Right lobe of liver (tissue), 6 donors: ENCODE data around the gene SSBP3. TPM values are rescaled to one million over a fixed set of nuclear protein-coding genes. Genes with fewer than 3 reads are reported as not detected.
A peak's percentile ranks its signal among the peaks of the same experiment; 100 is the strongest.

Experiments
- ATAC-seq, 4 donors: fragments of 200-7000 bp; cut with Tn5 transposase; one replicate each; pipeline ENCODE4 v1.9.1; 2020; ENCODE audit warnings: mild to moderate bottlenecking in 4 of 4, moderate library complexity in 4 of 4
- DNase-seq, 3 donors: peaks; one replicate each; pipeline ENCODE4 v3.0.0-alpha.2; 2020
- H3K27ac ChIP-seq, 3 donors: fragments of 200-600 bp; one replicate each; pipeline ENCODE4 v1.8.0; 2022
- H3K27me3 ChIP-seq, 2 donors: fragments of 200-600 bp; one replicate each; pipeline ENCODE4 v1.8.0; 2022
- H3K36me3 ChIP-seq, 4 donors: fragments of 200-600 bp; sonication (generic) in 1 of 4; one replicate each; pipeline versions ENCODE4 v1.5.1 to v1.8.0; 2017 to 2022; ENCODE audit warnings: control low read depth in 1 of 4
- H3K4me1 ChIP-seq, 4 donors: fragments of 200-600 bp; sonication (generic) in 1 of 4; one replicate each; pipeline versions ENCODE4 v1.5.1 to v1.8.0; 2017 to 2022; ENCODE audit warnings: control low read depth in 1 of 4
- H3K4me3 ChIP-seq, 3 donors: fragments of 200-600 bp; one replicate each; pipeline ENCODE4 v1.8.0; 2022
- H3K9me3 ChIP-seq, 4 donors: fragments of 200-600 bp; sonication (generic) in 1 of 4; one replicate each; pipeline versions ENCODE4 v1.5.1 to v1.8.0; 2017 to 2022; ENCODE audit warnings: control low read depth in 1 of 4
- POLR2A ChIP-seq: fragments of 450-650 bp; IDR thresholded peaks from one replicate; pipeline ENCODE4 v1.6.1; 2017; ENCODE audit warnings: antibody characterized with exemption, mild to moderate bottlenecking
- WGBS: methylation state at CpG from one replicate; pipeline ENCODE4 v1.1.6; 2018; ENCODE audit warnings: low coverage, low lambda C conversion rate; ENCODE audit not compliant: insufficient coverage; ENCODE audit errors: missing lambda C conversion rate; 5-methylcytosine and 5-hydroxymethylcytosine counted together
- intact Hi-C, 2 donors: fragments of 100-400 bp; cut with DNase I; formaldehyde crosslinking; loops; one replicate each; pipeline versions ENCODE4 v1.11.2 to v1.14.1; 2022
- total RNA-seq, 6 experiments: library from RNA; depleted of rRNA in 2 of 6; stranded (reverse); fragments of >200 nt in 2 of 6; fragmentation: NEBNext Ultra II Directional in 3 of 6; extraction: Animal tissue kit (Norgen Biotek cat#: 25700) in 3 of 6; gene quantifications; one replicate each; pipeline versions ENCODE4 v1.1.0 to v1.2.4, GENCODE V29; 2016 to 2023
- TF ChIP-seq, protein P1 (sequence below), 4 donors: fragments of 200-600 bp in 3 of 4; fragments of 450-650 bp in 1 of 4; IDR thresholded peaks; one replicate each; pipeline versions ENCODE4 v1.5.1 to v1.8.0; 2016 to 2022; ENCODE audit warnings: antibody characterized with exemption in 4 of 4, mild to moderate bottlenecking in 2 of 4
- donor health status: DM: no; HTN: yes; CAD: no.
- donor health status: DM: no; HTN: no; CAD: no.
- donor health status: DM: no; HTN: no; CAD: no.
- donor health status: DM: no; HTN: yes; CAD: no.
- donor health status: DM: no; HTN: yes; CAD: no.

The SSBP3 gene
- total RNA-seq, 6 experiments from 2014 or later: 19.4 to 34.1 (median 24.4) TPM

DNA sequence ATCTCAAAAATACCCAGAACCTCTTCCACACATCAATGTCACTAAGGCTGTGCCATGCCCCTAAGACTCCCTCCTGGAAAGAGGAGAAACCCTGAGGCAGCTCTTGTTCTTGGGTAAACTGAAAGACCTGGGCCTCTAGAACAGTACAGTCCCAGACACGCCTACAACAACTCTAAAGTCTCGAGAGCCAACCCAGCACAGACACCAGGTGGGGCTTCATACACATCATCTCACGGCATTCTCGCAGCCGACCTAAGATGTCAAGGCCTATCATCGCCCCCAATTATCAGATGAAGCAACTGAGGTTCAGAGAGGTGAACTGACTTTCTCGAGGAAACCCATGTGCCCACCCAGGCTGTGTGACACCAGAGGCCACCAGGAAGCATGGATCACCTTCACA is 135.7 kb downstream of the SSBP3 start:
- no peak for DNase-seq
- Histone ChIP-seq H3K9me3 (no peaks in the 10 kb centered on the region), H3K27ac (peak overlapping the region in 1 of 3 donors; percentile 31), H3K4me3 (no peak overlapping the region), H3K27me3 (no peaks in the 10 kb centered on the region), H3K4me1 (peaks cover 0 to 43% (median 21%) of the 10 kb centered on the region in 4 donors), H3K36me3 (no peaks in the 10 kb centered on the region)
- WGBS: no CpG with 5 or more reads among the region's 7 CpGs
- ATAC-seq: no peak
- intact Hi-C loops: loop anchor here in 1 of 2 donors (5.0 kb wide), 1 partner anchor 137 kb away; the partner anchor contains the start of gene SSBP3
- TF ChIP-seq, protein P1, sequence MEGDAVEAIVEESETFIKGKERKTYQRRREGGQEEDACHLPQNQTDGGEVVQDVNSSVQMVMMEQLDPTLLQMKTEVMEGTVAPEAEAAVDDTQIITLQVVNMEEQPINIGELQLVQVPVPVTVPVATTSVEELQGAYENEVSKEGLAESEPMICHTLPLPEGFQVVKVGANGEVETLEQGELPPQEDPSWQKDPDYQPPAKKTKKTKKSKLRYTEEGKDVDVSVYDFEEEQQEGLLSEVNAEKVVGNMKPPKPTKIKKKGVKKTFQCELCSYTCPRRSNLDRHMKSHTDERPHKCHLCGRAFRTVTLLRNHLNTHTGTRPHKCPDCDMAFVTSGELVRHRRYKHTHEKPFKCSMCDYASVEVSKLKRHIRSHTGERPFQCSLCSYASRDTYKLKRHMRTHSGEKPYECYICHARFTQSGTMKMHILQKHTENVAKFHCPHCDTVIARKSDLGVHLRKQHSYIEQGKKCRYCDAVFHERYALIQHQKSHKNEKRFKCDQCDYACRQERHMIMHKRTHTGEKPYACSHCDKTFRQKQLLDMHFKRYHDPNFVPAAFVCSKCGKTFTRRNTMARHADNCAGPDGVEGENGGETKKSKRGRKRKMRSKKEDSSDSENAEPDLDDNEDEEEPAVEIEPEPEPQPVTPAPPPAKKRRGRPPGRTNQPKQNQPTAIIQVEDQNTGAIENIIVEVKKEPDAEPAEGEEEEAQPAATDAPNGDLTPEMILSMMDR (IDR thresholded peaks at IDR 0.05): no peak
- no peak for TF ChIP-seq POLR2A

DNA sequence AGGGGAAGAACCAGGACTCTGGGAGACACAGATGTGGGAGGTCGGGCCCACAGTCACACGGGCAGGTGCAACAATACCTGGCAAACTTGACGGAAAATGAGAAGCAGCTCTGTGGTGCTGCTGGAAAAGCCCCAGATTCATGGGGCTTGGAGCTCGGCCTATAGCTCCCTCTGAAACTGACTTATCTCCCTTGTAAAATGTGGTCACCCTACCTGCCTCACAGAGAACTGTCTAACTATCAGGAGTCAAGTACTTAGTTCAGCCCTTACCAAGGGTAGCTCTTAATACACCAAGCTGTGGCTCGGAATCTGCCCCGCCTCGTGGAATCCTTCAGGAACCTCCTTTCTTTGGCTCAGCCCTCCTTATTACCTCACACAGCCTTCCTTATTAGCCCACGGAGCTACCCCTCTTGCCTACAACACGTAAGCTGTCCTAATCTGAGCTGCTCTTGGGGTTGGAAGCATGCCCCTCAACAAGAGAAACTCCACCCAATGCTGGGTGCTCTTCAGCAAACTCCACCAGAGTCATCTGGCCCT is 137.4 kb downstream of the SSBP3 start:
- intact Hi-C loops: no loop called here
- H3K27me3 ChIP-seq: no peaks in the 10 kb centered on the region
- no peak overlapping the region for H3K4me3 ChIP-seq
- no peak for DNase-seq
- no peak overlapping the region for H3K27ac ChIP-seq
- H3K4me1 ChIP-seq: peaks cover 0 to 26% (median 13%) of the 10 kb centered on the region in 4 donors
- no peak for ATAC-seq
- no peaks in the 10 kb centered on the region for H3K9me3 ChIP-seq
- H3K36me3 ChIP-seq: no peaks in the 10 kb centered on the region
- 81% methylated on average over 7 of the region's 9 CpGs for WGBS
- no peak for TF ChIP-seq POLR2A
- TF ChIP-seq, protein P1 (IDR thresholded peaks at IDR 0.05): no peak

DNA sequence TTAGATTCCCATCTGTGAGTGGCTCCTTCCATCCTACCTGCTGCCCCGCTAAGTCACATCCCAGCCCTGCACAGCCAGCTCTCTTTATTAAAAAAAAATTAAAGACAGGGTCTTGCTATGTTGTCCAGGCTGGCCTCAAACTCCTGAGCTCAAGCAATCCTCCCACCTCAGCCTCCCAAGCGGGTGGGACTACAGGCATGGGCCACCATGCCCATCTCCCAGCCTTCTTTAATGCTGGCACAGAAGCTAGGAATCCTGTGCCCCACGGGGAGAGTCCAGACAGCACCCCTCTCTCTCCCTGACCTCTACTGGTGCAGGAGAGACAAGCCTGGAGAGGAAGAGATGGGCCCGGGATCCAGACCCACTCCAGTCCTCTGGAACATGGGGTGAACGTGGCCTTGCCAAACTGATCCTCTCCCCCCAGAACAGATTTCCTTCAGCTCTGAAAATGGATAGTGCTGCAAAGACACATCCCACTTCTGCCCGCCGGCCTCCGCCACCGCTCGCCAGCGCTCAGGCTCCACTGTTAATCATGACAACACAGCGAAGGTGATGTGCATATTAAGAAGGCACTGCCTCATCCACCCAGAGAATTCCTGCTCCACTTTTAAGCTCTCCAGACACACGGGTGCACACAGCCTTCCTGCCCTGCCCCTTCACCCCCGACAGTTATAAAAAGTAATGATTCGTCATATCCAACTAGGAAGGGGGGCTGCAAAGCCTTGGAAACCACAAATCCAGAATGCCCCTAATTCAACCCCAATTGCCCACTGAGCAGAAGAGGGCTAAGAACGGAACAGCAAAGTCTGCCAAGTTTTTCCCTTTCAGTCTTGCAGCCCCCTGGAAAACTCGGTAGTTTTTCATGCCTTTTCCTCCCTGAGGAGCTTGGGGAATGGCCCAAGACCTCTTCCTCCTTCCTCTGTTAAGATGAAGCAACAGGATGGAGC is 138.1 kb downstream of the SSBP3 start:
- TF ChIP-seq, protein P1 (IDR thresholded peaks at IDR 0.05): no peak
- no peak for TF ChIP-seq POLR2A
- Histone ChIP-seq H3K36me3 (no peaks in the 10 kb centered on the region), H3K9me3 (no peaks in the 10 kb centered on the region), H3K4me3 (no peak overlapping the region), H3K4me1 (peaks cover 0 to 23% (median 11%) of the 10 kb centered on the region in 4 donors), H3K27me3 (no peaks in the 10 kb centered on the region), H3K27ac (no peak overlapping the region)
- DNase-seq: no peak
- 75% methylated on average over 9 of the region's 17 CpGs for WGBS
- no peak for ATAC-seq
- intact Hi-C loops: no loop called here

DNA sequence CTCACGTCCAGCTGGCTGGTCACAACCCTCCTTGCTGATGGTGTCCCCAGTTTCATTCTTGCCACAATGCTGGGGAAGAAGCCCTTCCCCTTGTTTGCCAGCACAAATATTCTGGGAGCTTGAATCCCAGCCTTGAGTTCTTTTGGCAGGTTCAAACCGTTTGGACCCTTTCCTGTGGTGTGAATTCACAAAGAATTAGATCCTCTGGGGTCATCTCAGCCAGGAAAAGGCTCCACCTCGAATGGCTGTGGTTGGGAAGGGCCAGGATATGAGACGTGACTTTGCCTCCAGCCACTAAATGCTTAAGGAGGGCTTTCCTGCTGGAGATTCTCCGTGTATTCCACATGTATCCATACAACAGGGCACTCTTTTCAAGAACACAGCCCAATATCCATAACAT is 139.3 kb downstream of the SSBP3 start:
- Histone ChIP-seq H3K4me1 (peaks cover 0 to 18% (median 6%) of the 10 kb centered on the region in 4 donors), H3K27ac (no peak overlapping the region), H3K36me3 (no peaks in the 10 kb centered on the region), H3K4me3 (no peak overlapping the region), H3K9me3 (no peaks in the 10 kb centered on the region), H3K27me3 (no peaks in the 10 kb centered on the region)
- intact Hi-C loops: no loop called here
- no peak for DNase-seq
- 69% methylated on average over 3 of the region's 5 CpGs for WGBS
- no peak for TF ChIP-seq POLR2A
- TF ChIP-seq, protein P1 (IDR thresholded peaks at IDR 0.05): no peak
- no peak for ATAC-seq
